Measurements from ENCODE around the gene MYO10. TPM values are rescaled to one million over a fixed set of nuclear protein-coding genes. Genes with fewer than 3 reads are reported as not detected.

The MYO10 gene
- total and polyA plus RNA-seq, 2 of the 8 experiments (the other 6 are each of a cell fraction or from before 2014, with no cell fraction given) = 21.5 to 107 TPM

DNA sequence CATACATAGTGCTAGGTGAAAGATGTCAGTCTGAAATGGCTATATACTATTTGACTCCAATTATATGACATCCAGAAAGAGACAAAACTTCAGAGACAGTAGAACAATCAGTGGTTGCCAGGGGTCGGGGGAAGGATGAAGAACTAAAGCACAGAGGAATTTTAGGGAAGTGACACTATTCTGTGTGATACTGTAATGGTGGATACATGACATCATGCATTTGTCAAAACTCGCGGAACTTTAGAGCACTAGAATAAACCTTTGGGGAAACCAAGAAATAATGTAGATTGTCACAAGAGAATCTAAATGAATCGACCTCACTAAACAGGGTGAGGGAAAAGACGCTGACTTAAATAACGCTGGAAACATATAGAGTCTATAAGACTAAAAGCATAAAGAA, 212.3 kb downstream of the MYO10 start:
- Histone ChIP-seq H3K36me3 (ENCODE audit: control insufficient read depth in 2 of 4, insufficient read depth in 4 of 4, low read length in 3 of 4) (peaks cover 0 to 16% (median 6%) of the 10 kb centered on the region in 4 experiments; a peak in 4 of 8 replicates), H4K5ac (ENCODE audit: insufficient read length, low read depth, low read length) (no peak overlapping the region), H3K56ac (replicated peaks; ENCODE audit: insufficient read length, low read depth, low read length) (no peak overlapping the region), H4K20me1 (replicated peaks in 1 of 2; ENCODE audit: control insufficient read depth in 1 of 2, insufficient read depth in 2 of 2, low read length in 2 of 2) (peaks cover 7 to 26% of the 10 kb centered on the region in 2 experiments), H3K79me2 (ENCODE audit: control insufficient read depth in 1 of 2, insufficient read depth in 2 of 2, low read length in 2 of 2) (peaks cover 33 to 97% of the 10 kb centered on the region in 2 experiments), H4K8ac (ENCODE audit: extremely low read depth, insufficient read depth, low read length) (no peak overlapping the region), H3K23me2 (ENCODE audit: low read depth, low read length) (no peaks in the 10 kb centered on the region; the same call in 1 of the 2 replicates), H2BK5ac (ENCODE audit: low read depth, low read length) (no peak overlapping the region), H2AK5ac (ENCODE audit: low read depth, low read length) (no peak overlapping the region), H3K79me1 (ENCODE audit: low read depth, low read length) (peaks cover 12% of the 10 kb centered on the region), H3K27ac (ENCODE audit: low read depth, low read length) (no peak overlapping the region), H3K18ac (ENCODE audit: extremely low read depth, low read length) (no peak overlapping the region), H3K4me2 (ENCODE audit: insufficient read depth in 1 of 2, low read depth in 2 of 2, low read length in 2 of 2) (no peak overlapping the region), H3K9me3 (ENCODE audit: insufficient read depth in 2 of 2, low read depth in 1 of 2, low read length in 1 of 2) (peaks cover 0 to 2% of the 10 kb centered on the region in 2 experiments; a peak in 1 of 4 replicates), H3K4me1 (replicated peaks in 1 of 4; ENCODE audit: control insufficient read depth in 3 of 4, insufficient read depth in 4 of 4, low read length in 3 of 4) (peaks cover 9 to 35% (median 23%) of the 10 kb centered on the region in 4 experiments), H4K91ac (replicated peaks; ENCODE audit: insufficient read length, low read length) (no peak overlapping the region), H2AFZ (ENCODE audit: low read length) (no peak overlapping the region), H2BK20ac (ENCODE audit: low read length) (no peak overlapping the region), H3K9ac (replicated peaks in 1 of 4; ENCODE audit: extremely low read depth in 1 of 4, low read depth in 3 of 4, low read length in 3 of 4) (no peak overlapping the region), H2BK15ac (ENCODE audit: low read length) (no peak overlapping the region), H3K4me3 (ENCODE audit: extremely low read depth in 1 of 4, insufficient read depth in 2 of 4, low read depth in 3 of 4, low read length in 4 of 4) (no peak overlapping the region), H3K4ac (replicated peaks; ENCODE audit: insufficient read length, low read depth, low read length) (no peak overlapping the region), H2BK12ac (ENCODE audit: low read depth, low read length) (no peak overlapping the region), H3K14ac (ENCODE audit: insufficient read length) (no peak overlapping the region), H2BK120ac (replicated peaks; ENCODE audit: low read depth, low read length) (no peak overlapping the region), H3K27me3 (replicated peaks in 1 of 4; ENCODE audit: control insufficient read depth in 3 of 4, extremely low read depth in 1 of 4, insufficient read depth in 3 of 4, low read length in 3 of 4) (no peaks in the 10 kb centered on the region), H3K23ac (ENCODE audit: insufficient read length) (no peak overlapping the region)
- 80% methylated on average over 6 of the region's 6 CpGs; no CpG with 5 or more reads in 1 of the 2 experiments for WGBS, 2 experiments (ENCODE audit: extremely low coverage in 1 of 2, insufficient coverage in 1 of 2, insufficient read length in 1 of 2, insufficient replicate concordance in 2 of 2, low coverage in 1 of 2, low lambda C conversion rate in 2 of 2, missing lambda C conversion rate in 1 of 2)
- ChIA-PET CTCF (ENCODE audit: partially characterized antibody) (no interaction called here), POLR2A (ENCODE audit: partially characterized antibody) (interaction anchor here (5.6 kb wide), 1 partner anchor 15 kb away, joined by 42 read pairs; no protein-coding TSS in a partner anchor)
- TF ChIP-seq TAF1 (IDR thresholded peaks at IDR 0.05; ENCODE audit: low read depth, low read length) (no peak), BACH1 (IDR thresholded peaks at IDR 0.05; ENCODE audit: low read length) (no peak), EZH2 (IDR thresholded peaks at IDR 0.05; ENCODE audit: low read depth, low read length, severe bottlenecking) (no peak), JUN (IDR thresholded peaks at IDR 0.05; ENCODE audit: low read depth, low read length) (no peak)
- FAIRE-seq = no peak
- no peak for DNase-seq (ENCODE audit: low read depth in 1 of 2, low spot score in 2 of 2)
